GM23338 (cell line): ENCODE data around the gene TMEM271. TPM values are rescaled to one million over a fixed set of nuclear protein-coding genes. Genes with fewer than 3 reads are reported as not detected.

Experiments used
- ATAC-seq: fragments of 200-7000 bp; cut with Tn5 transposase; 3 replicates; pipeline ENCODE4 v1.9.1; 2020
- DNase-seq: peaks from one replicate; pipeline ENCODE4 v3.0.0-alpha.2; 2015; ENCODE audit warnings: low spot score
- H2AFZ ChIP-seq: fragments of 200-600 bp; sonication (generic); 2 replicates; pipeline ENCODE4 v1.8.0; 2016; ENCODE audit warnings: antibody characterized with exemption, mild to moderate bottlenecking, moderate library complexity
- H3F3A ChIP-seq: fragments of 200-600 bp; sonication (generic); replicated peaks from 2 replicates; pipeline ENCODE4 v1.8.0; 2017; ENCODE audit warnings: antibody characterized with exemption, mixed run types, low read depth
- H3K27ac ChIP-seq: fragments of 200-600 bp; sonication (generic); 2 replicates; pipeline ENCODE4 v1.6.1; 2016; ENCODE audit warnings: low read depth
- H3K27me3 ChIP-seq: fragments of 200-600 bp; sonication (generic); 2 replicates; pipeline ENCODE4 v1.8.0; 2016; ENCODE audit warnings: mild to moderate bottlenecking, mixed run types, moderate library complexity; ENCODE audit not compliant: insufficient read depth
- H3K36me3 ChIP-seq: fragments of 200-600 bp; sonication (generic); 2 replicates; pipeline ENCODE4 v1.8.0; 2016; ENCODE audit warnings: mild to moderate bottlenecking; ENCODE audit not compliant: insufficient read depth
- H3K4me1 ChIP-seq: fragments of 200-600 bp; sonication (generic); 2 replicates; pipeline ENCODE4 v1.8.0; 2016; ENCODE audit warnings: mild to moderate bottlenecking, moderate library complexity; ENCODE audit not compliant: insufficient read depth
- H3K4me2 ChIP-seq: fragments of 200-600 bp; sonication (generic); 2 replicates; pipeline ENCODE4 v1.7.1; 2017; ENCODE audit warnings: mixed run types
- H3K4me3 ChIP-seq: fragments of 200-600 bp; sonication (generic); 2 replicates; pipeline ENCODE4 v1.6.1; 2016; ENCODE audit warnings: mixed run types
- H3K79me2 ChIP-seq: fragments of 200-600 bp; sonication (generic); replicated peaks from 2 replicates; pipeline ENCODE4 v1.8.0; 2017; ENCODE audit warnings: mild to moderate bottlenecking; ENCODE audit not compliant: insufficient read depth
- H3K9me2 ChIP-seq: fragments of 200-600 bp; sonication (generic); 2 replicates; pipeline ENCODE4 v1.8.0; 2017; ENCODE audit not compliant: insufficient read depth
- H4K20me1 ChIP-seq: fragments of 200-600 bp; sonication (generic); replicated peaks from 2 replicates; pipeline ENCODE4 v1.8.0; 2017; ENCODE audit warnings: mild to moderate bottlenecking; ENCODE audit not compliant: insufficient read depth
- H3K27ac Mint-ChIP-seq: 2 replicates; pipeline ENCODE4 v1.8.0; 2020; ENCODE audit warnings: inconsistent platforms, mild to moderate bottlenecking, moderate library complexity, mixed read lengths
- H3K27me3 Mint-ChIP-seq: 3 replicates; pipeline ENCODE4 v1.8.0; 2022; ENCODE audit warnings: low read depth, mild to moderate bottlenecking, moderate library complexity, mixed read lengths, inconsistent platforms; ENCODE audit not compliant: insufficient read depth, poor library complexity
- H3K36me3 Mint-ChIP-seq: 3 replicates; pipeline ENCODE4 v1.8.0; 2021; ENCODE audit warnings: low read depth, mild to moderate bottlenecking, inconsistent platforms, moderate library complexity, mixed read lengths
- H3K4me1 Mint-ChIP-seq: 3 replicates; pipeline ENCODE4 v1.8.0; 2020; ENCODE audit warnings: mild to moderate bottlenecking, inconsistent platforms, mixed read lengths
- H3K4me3 Mint-ChIP-seq: 3 replicates; pipeline ENCODE4 v1.8.0; 2021; ENCODE audit warnings: moderate library complexity, mild to moderate bottlenecking, inconsistent platforms, mixed read lengths
- H3K9me3 Mint-ChIP-seq: 3 replicates; pipeline ENCODE4 v1.8.0; 2020; ENCODE audit warnings: moderate library complexity, mild to moderate bottlenecking, inconsistent platforms, mixed read lengths
- CREB1 ChIP-seq: fragments of 250-450 bp; sonication (Bioruptor Pico); IDR thresholded peaks from 2 replicates; pipeline ENCODE4 v1.5.0; 2020; ENCODE audit warnings: low read depth, mild to moderate bottlenecking, moderate library complexity
- EZH2 ChIP-seq: fragments of 200-600 bp; sonication (generic); IDR thresholded peaks from one replicate; pipeline ENCODE4 v1.8.0; 2017; ENCODE audit warnings: antibody characterized with exemption, mild to moderate bottlenecking, low read depth; ENCODE audit not compliant: unreplicated experiment
- EZH2phosphoT487 ChIP-seq: fragments of 200-600 bp; sonication (generic); IDR thresholded peaks from one replicate; pipeline ENCODE4 v1.8.1; 2018; ENCODE audit warnings: antibody characterized with exemption; ENCODE audit not compliant: unreplicated experiment
- JUNB ChIP-seq: IDR thresholded peaks from one replicate; pipeline ENCODE4 v1.6.1; 2016; ENCODE audit warnings: antibody characterized with exemption; ENCODE audit not compliant: unreplicated experiment
- NANOG ChIP-seq: IDR thresholded peaks from 2 replicates; pipeline ENCODE4 v1.6.1; 2016; ENCODE audit warnings: antibody characterized with exemption, borderline replicate concordance
- POLR2AphosphoS5 ChIP-seq: IDR thresholded peaks from 2 replicates; pipeline ENCODE4 v1.6.1; 2016; ENCODE audit warnings: antibody characterized with exemption, low read depth
- REST ChIP-seq: IDR thresholded peaks from one replicate; pipeline ENCODE4 v1.6.1; 2018; ENCODE audit warnings: antibody characterized with exemption; ENCODE audit not compliant: unreplicated experiment
- STAT1 ChIP-seq: IDR thresholded peaks from one replicate; pipeline ENCODE4 v1.6.1; 2016; ENCODE audit warnings: antibody characterized with exemption; ENCODE audit not compliant: unreplicated experiment
- ZNF114 ChIP-seq: fragments of 250-450 bp; sonication (Bioruptor Pico); IDR thresholded peaks from 2 replicates; pipeline ENCODE4 v1.5.0; 2020; ENCODE audit warnings: mild to moderate bottlenecking, moderate library complexity
- ZNF331 ChIP-seq: fragments of 250-450 bp; sonication (Bioruptor Pico); IDR thresholded peaks from 2 replicates; pipeline ENCODE4 v1.5.0; 2020; ENCODE audit warnings: low read depth, mild to moderate bottlenecking, moderate library complexity
- ZNF462 ChIP-seq: fragments of 250-450 bp; sonication (Bioruptor Pico); IDR thresholded peaks from 2 replicates; pipeline ENCODE4 v1.5.0; 2020; ENCODE audit warnings: mild to moderate bottlenecking, moderate library complexity
- polyA plus RNA-seq: library from polyadenylated mRNA; unstranded; fragments of >200 nt; fragmentation: Nextera tagmentation; extraction: Ambion mirVana; gene quantifications from 2 replicates; pipeline ENCODE4 v1.2.1, GENCODE V29; 2016
- total RNA-seq: library from RNA; depleted of rRNA; stranded (reverse); fragments of >200 nt; shearing (Covaris generic); gene quantifications from 2 replicates; pipeline ENCODE4 v1.2.3, GENCODE V29; 2014
- TF ChIP-seq, protein P1 (sequence below), 2 experiments: fragments of 200-600 bp in 1 of 2; sonication (generic) in 1 of 2; conservative IDR thresholded peaks; 2 replicates each; pipeline versions ENCODE4 v1.5.1 to v1.6.1; 2016 to 2017; ENCODE audit warnings: antibody characterized with exemption in 2 of 2, low read depth in 2 of 2, mild to moderate bottlenecking in 2 of 2, moderate library complexity in 1 of 2
- TF ChIP-seq, protein P2 (sequence below): IDR thresholded peaks from 2 replicates; pipeline ENCODE4 v1.6.1; 2016; ENCODE audit warnings: antibody characterized with exemption

Gene TMEM271
- total and polyA plus RNA-seq, 2 experiments from 2014 or later, result 0.11 TPM; not detected in 1

DNA sequence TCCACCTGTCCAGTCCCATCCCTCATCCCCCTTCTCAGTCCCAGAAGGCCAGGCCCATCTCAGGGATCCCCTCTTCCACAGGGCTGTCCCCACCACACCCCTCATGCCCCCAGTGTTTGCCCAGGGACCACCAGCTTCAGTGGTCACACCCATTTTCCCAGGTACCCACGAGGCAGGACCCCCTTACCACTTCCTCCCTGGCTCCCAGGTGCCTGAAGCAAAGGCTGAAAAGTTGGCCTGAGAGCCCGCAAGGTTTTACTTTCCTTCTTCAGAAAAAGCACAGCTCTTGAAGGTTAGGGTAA lies 7.8 kb downstream of the TMEM271 start:
- H3K9me3 Mint-ChIP-seq, result peaks cover 35% of the 10 kb centered on the region
- peaks cover 30% of the 10 kb centered on the region for H3K27me3 ChIP-seq
- no peaks in the 10 kb centered on the region; the same call in 2 of the 3 replicates for H3K4me1 Mint-ChIP-seq
- no peaks in the 10 kb centered on the region for H3K36me3 ChIP-seq
- H3K79me2 ChIP-seq, result no peaks in the 10 kb centered on the region
- no peaks in the 10 kb centered on the region for H3K4me1 ChIP-seq
- TF ChIP-seq ZNF462, result no peak
- TF ChIP-seq JUNB, result no peak
- no peak for TF ChIP-seq STAT1
- no peak for TF ChIP-seq CREB1
- no peak for TF ChIP-seq EZH2phosphoT487
- no peak for TF ChIP-seq NANOG
- TF ChIP-seq ZNF331 (CRISPR knock-in tag), result no peak
- TF ChIP-seq POLR2AphosphoS5, result no peak
- no peak for TF ChIP-seq REST
- TF ChIP-seq, protein P1, sequence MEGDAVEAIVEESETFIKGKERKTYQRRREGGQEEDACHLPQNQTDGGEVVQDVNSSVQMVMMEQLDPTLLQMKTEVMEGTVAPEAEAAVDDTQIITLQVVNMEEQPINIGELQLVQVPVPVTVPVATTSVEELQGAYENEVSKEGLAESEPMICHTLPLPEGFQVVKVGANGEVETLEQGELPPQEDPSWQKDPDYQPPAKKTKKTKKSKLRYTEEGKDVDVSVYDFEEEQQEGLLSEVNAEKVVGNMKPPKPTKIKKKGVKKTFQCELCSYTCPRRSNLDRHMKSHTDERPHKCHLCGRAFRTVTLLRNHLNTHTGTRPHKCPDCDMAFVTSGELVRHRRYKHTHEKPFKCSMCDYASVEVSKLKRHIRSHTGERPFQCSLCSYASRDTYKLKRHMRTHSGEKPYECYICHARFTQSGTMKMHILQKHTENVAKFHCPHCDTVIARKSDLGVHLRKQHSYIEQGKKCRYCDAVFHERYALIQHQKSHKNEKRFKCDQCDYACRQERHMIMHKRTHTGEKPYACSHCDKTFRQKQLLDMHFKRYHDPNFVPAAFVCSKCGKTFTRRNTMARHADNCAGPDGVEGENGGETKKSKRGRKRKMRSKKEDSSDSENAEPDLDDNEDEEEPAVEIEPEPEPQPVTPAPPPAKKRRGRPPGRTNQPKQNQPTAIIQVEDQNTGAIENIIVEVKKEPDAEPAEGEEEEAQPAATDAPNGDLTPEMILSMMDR (conservative IDR thresholded peaks at IDR 0.05; ENCODE audit: low read depth in 2 of 2), result no peak
- TF ChIP-seq, protein P2, sequence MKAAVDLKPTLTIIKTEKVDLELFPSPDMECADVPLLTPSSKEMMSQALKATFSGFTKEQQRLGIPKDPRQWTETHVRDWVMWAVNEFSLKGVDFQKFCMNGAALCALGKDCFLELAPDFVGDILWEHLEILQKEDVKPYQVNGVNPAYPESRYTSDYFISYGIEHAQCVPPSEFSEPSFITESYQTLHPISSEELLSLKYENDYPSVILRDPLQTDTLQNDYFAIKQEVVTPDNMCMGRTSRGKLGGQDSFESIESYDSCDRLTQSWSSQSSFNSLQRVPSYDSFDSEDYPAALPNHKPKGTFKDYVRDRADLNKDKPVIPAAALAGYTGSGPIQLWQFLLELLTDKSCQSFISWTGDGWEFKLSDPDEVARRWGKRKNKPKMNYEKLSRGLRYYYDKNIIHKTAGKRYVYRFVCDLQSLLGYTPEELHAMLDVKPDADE, result no peak
- no peak for TF ChIP-seq ZNF114 (CRISPR knock-in tag)
- TF ChIP-seq EZH2, result no peak
- no peaks in the 10 kb centered on the region for H3K9me2 ChIP-seq
- no peaks in the 10 kb centered on the region for H4K20me1 ChIP-seq
- peaks cover 29% of the 10 kb centered on the region for H3K27me3 Mint-ChIP-seq
- H3K36me3 Mint-ChIP-seq, result peaks cover 7% of the 10 kb centered on the region; the same call in 2 of the 3 replicates
- DNase-seq, result no peak
- no peak for ATAC-seq
- no peak overlapping the region for H3K27ac Mint-ChIP-seq
- no peak overlapping the region for H3K4me3 ChIP-seq
- H3F3A ChIP-seq, result no peaks in the 10 kb centered on the region
- no peak overlapping the region for H3K4me2 ChIP-seq
- H3K4me3 Mint-ChIP-seq, result no peak overlapping the region
- no peak overlapping the region for H2AFZ ChIP-seq
- no peak overlapping the region for H3K27ac ChIP-seq
